CD4-positive, alpha-beta T cell treated with Interleukin-6 at 100 ng/mL for 8 hours (primary cell): Measurements from ENCODE around the gene LAMC2.
"Not testable (repeated sequence)": the region's sequence is repeated elsewhere in the genome, so short reads cannot be mapped to it uniquely, and the experiment has no call there.

Source experiments
- DNase-seq: peaks from one replicate; pipeline ENCODE4 v3.0.0-alpha.2; 2020; ENCODE audit warnings: mixed read lengths, low spot score

LAMC2 gene

GRCh38 chr1:183185941-183186490, at the start of gene LAMC2:
LAMC2 (plus strand) TSS chr1:183186264; CDS start chr1:183186353, 89 bp downstream.
- DNase-seq: no peak

- DNase-seq: no peak
Measured at GRCh38 chr1:183137782-183138181, 48.3 kb upstream of the LAMC2 start.

GRCh38 chr1:183138301-183138700, 47.8 kb upstream of the LAMC2 start:
- no peak for DNase-seq

- DNase-seq: no peak
Measured at GRCh38 chr1:183139281-183139942, 46.7 kb upstream of the LAMC2 start.

- DNase-seq: no peak
Measured at GRCh38 chr1:183140633-183141032, 45.4 kb upstream of the LAMC2 start.

- no peak for DNase-seq
Measured at GRCh38 chr1:183142171-183142570, 43.9 kb upstream of the LAMC2 start.

- DNase-seq: no peak
Measured at GRCh38 chr1:183143576-183144315, 42.3 kb upstream of the LAMC2 start.

GRCh38 chr1:183144752-183145151, 41.3 kb upstream of the LAMC2 start:
- no peak for DNase-seq

- DNase-seq: no peak
Measured at GRCh38 chr1:183147735-183148134, 38.3 kb upstream of the LAMC2 start.

GRCh38 chr1:183148599-183148998, 37.5 kb upstream of the LAMC2 start:
- no peak for DNase-seq

- no peak for DNase-seq
Measured at GRCh38 chr1:183149273-183149672, 36.8 kb upstream of the LAMC2 start.

GRCh38 chr1:183150032-183150431, 36.0 kb upstream of the LAMC2 start:
- not testable (repeated sequence) for DNase-seq

GRCh38 chr1:183150445-183150844, 35.6 kb upstream of the LAMC2 start:
- DNase-seq: no peak

- DNase-seq: no peak
Measured at GRCh38 chr1:183152180-183152579, 33.9 kb upstream of the LAMC2 start.

- no peak for DNase-seq
Measured at GRCh38 chr1:183155939-183156338, 30.1 kb upstream of the LAMC2 start.

GRCh38 chr1:183159960-183160359, 26.1 kb upstream of the LAMC2 start:
- no peak for DNase-seq

- DNase-seq: no peak
Measured at GRCh38 chr1:183161391-183161790, 24.7 kb upstream of the LAMC2 start.

- DNase-seq: no peak
Measured at GRCh38 chr1:183163316-183163715, 22.7 kb upstream of the LAMC2 start.

- no peak for DNase-seq
Measured at GRCh38 chr1:183164340-183164739, 21.7 kb upstream of the LAMC2 start.

- DNase-seq: no peak
Measured at GRCh38 chr1:183164963-183165362, 21.1 kb upstream of the LAMC2 start.

GRCh38 chr1:183165456-183165855, 20.6 kb upstream of the LAMC2 start:
- DNase-seq: no peak

GRCh38 chr1:183166454-183166853, 19.6 kb upstream of the LAMC2 start:
- no peak for DNase-seq

- no peak for DNase-seq
Measured at GRCh38 chr1:183167676-183168075, 18.4 kb upstream of the LAMC2 start.
